ENCODE results near the gene PARD3. TPM values are rescaled to one million over a fixed set of nuclear protein-coding genes. Genes with fewer than 3 reads are reported as not detected.

Gene PARD3
- total RNA-seq, 2 experiments from 2014 or later, result 1.3 to 1.9 TPM

DNA sequence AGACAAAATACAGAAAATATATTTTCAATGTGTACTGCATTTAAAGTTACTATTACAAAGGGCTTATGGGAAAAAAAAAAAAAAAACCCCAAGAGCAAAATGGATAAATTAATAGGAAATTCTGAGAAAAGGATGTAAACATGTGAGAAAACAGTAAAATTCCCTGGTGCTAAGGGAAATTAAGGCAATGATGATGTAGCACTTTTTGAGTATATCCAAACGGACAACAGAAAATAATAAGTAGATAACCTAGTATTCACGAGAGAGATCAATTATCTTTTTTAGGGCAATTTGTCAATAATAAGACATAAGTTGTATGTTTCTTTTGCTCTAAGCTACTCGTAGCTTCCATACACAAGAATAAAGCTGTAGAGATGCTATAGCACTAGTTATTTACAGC is 80.2 kb downstream of the PARD3 start:
- Mint-ChIP-seq H3K27ac (no peak overlapping the region), H3K36me3 (no peaks in the 10 kb centered on the region), H3K9me3 (no peaks in the 10 kb centered on the region), H3K4me3 (no peak overlapping the region), H3K4me1 (no peaks in the 10 kb centered on the region), H3K27me3 (peaks cover 16% of the 10 kb centered on the region)
- DNase-seq, result no peak

DNA sequence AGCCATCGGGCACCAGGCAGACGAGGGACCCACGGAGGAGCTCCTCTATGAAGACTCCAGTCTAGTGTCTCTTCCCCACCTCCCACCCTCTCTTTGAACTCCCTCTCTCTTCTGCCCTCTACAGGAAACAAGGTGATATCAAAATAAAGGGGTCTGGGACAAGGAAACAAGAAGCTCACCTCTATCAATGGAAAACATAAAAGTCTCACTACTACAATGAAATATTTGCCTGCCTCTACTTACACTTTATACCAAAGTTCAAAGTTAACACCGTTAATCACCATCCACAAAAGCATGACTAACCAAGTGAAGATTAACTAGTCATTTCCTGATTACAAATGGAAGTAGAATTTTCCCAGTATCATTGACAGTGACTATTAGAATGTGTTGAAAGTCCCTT is 82.2 kb downstream of the PARD3 start:
- H3K4me1 Mint-ChIP-seq, result no peaks in the 10 kb centered on the region
- no peak overlapping the region for H3K27ac Mint-ChIP-seq
- no peaks in the 10 kb centered on the region for H3K9me3 Mint-ChIP-seq
- DNase-seq, result no peak
- no peak overlapping the region for H3K4me3 Mint-ChIP-seq
- H3K36me3 Mint-ChIP-seq, result no peaks in the 10 kb centered on the region
- H3K27me3 Mint-ChIP-seq, result peaks cover 10% of the 10 kb centered on the region

DNA sequence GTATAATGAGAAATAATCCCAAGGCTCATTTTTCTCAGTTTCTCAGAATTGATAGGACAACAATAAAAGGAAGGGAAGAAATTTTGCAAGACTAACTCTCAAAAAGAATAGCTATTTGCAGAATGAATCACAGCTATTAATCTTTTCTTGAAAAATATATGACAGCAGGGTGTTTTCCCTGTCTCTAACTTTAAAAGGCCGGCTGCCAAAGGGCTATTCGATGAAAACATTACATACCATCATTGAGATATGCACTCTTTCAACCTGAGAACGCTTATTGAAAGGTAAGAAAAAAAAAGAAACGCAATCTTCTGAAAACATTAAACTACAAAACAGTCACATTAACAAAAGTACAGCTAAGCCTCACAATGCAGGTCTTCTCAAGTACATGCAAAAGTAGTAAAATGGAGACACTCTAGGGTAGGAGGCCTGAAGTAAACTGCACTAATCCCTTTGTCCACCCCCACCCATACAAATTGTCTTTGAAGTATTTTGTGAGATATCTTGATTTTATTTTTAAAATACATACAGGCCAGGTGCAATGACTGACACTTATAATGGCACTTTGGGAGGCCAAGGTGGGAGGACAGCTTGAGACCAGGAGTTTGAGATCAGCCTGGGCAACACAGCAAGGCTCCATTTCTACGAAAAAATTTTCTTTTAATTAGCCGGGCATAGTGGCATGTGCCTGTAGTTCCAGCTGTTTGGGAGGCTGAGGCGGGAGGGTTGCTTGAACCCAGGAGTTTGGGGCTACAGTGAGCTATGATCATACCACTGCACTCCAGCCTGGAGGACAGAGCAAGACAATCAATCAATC is 83.0 kb downstream of the PARD3 start:
- Mint-ChIP-seq H3K27me3 (peaks cover 2% of the 10 kb centered on the region), H3K4me1 (no peaks in the 10 kb centered on the region), H3K4me3 (no peak overlapping the region), H3K9me3 (no peaks in the 10 kb centered on the region), H3K27ac (no peak overlapping the region), H3K36me3 (no peaks in the 10 kb centered on the region)
- no peak for DNase-seq

DNA sequence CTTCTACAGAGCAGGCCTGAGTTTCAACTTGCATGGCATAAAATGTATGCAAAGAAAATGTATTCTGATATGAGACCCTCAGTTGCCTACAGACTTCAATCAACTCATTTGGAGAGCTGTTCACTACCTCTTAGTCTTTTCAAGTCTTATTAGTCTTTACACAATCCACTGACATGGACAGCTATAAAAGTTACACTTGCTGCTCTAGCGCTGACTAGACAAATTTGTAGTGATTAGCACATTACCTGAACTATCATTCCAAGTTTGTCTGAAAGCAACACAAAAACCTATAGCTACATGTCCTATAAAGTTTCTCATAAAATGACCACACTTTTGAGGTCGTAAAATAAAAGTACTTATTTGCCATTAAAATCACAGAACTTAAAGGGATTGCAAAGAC is 83.9 kb downstream of the PARD3 start:
- Mint-ChIP-seq H3K9me3 (no peaks in the 10 kb centered on the region), H3K4me1 (no peaks in the 10 kb centered on the region), H3K36me3 (no peaks in the 10 kb centered on the region), H3K27ac (no peak overlapping the region), H3K4me3 (no peak overlapping the region), H3K27me3 (no peaks in the 10 kb centered on the region)
- no peak for DNase-seq

DNA sequence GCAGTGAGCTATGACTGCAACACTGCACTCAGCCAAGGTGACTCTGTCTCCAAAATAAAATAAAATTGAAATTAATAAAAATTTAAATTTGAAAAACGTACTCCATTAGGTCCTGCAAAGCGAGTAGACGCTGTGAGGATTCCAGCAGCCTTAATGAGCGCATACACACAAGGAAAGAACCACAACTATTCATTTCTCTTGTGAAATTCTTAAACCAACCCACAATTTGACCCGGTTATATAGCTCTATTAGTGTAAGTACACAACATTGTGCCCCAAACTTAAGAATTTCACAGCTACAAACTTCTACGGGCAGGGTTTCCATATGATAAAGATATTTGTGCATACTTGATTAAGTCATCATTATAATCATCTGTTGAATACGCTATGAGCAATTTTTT is 84.4 kb downstream of the PARD3 start:
- Mint-ChIP-seq H3K27ac (no peak overlapping the region), H3K36me3 (no peaks in the 10 kb centered on the region), H3K27me3 (no peaks in the 10 kb centered on the region), H3K9me3 (no peaks in the 10 kb centered on the region), H3K4me1 (no peaks in the 10 kb centered on the region), H3K4me3 (no peak overlapping the region)
- DNase-seq, result no peak

DNA sequence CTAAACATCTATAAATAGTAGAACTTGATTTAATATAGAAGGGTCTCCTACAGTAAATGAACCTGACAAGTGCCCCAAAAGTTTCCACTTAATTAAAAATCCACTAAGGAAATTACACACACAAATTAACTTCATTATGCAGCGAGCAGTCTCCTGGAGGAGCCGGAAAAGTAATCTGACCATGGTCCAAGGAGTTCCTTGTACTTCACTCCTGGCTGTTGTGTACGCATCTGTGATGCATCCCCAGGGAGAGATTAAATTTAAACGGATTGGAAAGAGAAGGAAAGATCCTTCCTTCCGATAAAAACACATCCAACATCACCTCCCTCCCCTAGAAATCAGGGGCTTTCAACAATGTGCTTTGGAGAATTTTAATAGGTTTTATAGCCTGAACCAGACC is 85.5 kb downstream of the PARD3 start:
- Mint-ChIP-seq H3K4me3 (no peak overlapping the region), H3K4me1 (no peaks in the 10 kb centered on the region), H3K36me3 (no peaks in the 10 kb centered on the region), H3K27ac (no peak overlapping the region), H3K27me3 (no peaks in the 10 kb centered on the region), H3K9me3 (no peaks in the 10 kb centered on the region)
- no peak for DNase-seq

GRCh38 chr10:34728361-34728760 is 86.7 kb downstream of the PARD3 start:
- Mint-ChIP-seq H3K36me3 (no peaks in the 10 kb centered on the region), H3K4me3 (no peak overlapping the region), H3K27ac (no peak overlapping the region), H3K9me3 (no peaks in the 10 kb centered on the region), H3K4me1 (no peaks in the 10 kb centered on the region), H3K27me3 (no peaks in the 10 kb centered on the region)
- no peak for DNase-seq

DNA sequence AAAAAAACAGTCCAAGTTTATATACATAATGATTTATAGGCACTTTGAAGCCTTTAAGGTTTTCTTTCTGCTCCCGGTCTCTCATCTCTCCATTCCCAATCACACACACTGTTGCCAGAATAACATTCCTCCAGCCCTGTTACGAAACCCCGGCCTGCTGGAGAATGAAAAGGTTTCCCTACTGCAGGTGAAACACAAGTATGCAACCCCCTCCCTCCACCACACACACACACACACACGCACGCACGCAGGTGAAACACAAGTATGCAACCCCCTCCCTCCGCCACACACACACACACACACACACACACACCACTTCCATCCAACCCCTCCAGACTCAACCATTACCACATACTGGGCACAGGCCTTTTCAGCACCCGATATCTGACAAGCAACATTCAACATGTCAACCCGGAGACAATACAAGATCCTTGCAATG is 87.5 kb downstream of the PARD3 start:
- H3K9me3 Mint-ChIP-seq, result no peaks in the 10 kb centered on the region
- H3K36me3 Mint-ChIP-seq, result no peaks in the 10 kb centered on the region
- H3K4me3 Mint-ChIP-seq, result no peak overlapping the region
- H3K4me1 Mint-ChIP-seq, result no peaks in the 10 kb centered on the region
- no peak overlapping the region for H3K27ac Mint-ChIP-seq
- H3K27me3 Mint-ChIP-seq, result no peaks in the 10 kb centered on the region
- DNase-seq, result no peak

DNA sequence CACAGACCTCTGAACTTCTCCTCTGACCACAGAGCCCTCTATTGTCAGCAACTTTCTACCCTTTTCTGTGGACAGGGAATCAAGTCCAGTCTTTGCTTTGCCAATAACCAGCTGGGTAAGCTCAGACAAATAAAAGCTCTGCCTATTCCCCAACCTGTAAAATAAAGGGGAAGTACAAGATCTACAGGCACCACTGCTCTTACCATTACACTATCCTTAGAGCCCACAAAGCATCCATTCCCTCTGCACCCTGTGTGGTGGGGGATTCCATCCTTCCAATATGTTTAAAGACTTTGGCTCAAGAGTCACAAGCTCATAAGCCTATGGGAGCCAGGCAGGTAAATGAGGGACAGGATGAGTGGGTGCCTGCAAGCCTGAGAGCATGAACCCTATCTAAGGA is 88.2 kb downstream of the PARD3 start:
- no peak for DNase-seq
- Mint-ChIP-seq H3K36me3 (no peaks in the 10 kb centered on the region), H3K4me1 (no peaks in the 10 kb centered on the region), H3K27me3 (no peaks in the 10 kb centered on the region), H3K4me3 (no peak overlapping the region), H3K27ac (no peak overlapping the region), H3K9me3 (no peaks in the 10 kb centered on the region)

DNA sequence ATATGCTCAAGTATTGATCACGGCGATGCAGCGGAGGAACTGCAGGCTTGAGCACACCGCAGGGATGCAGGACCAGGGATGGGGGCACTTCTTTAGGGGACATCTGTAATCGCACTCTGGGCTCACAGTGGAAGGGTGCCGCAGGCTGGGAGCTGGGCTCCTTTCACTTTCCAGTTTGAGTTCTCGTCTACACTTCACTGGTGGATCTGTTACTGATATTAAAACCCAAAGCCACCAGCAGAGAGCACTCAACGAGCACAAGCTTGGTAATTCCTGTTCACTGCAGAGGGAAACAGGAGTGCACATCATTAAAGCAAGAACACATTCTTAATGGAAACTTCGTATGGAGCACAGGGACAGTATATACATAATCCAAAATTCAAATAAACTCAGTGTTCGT is 91.3 kb downstream of the PARD3 start:
- no peaks in the 10 kb centered on the region for H3K36me3 Mint-ChIP-seq
- no peaks in the 10 kb centered on the region for H3K27me3 Mint-ChIP-seq
- no peak overlapping the region for H3K27ac Mint-ChIP-seq
- no peak overlapping the region for H3K4me3 Mint-ChIP-seq
- H3K4me1 Mint-ChIP-seq, result no peaks in the 10 kb centered on the region
- H3K9me3 Mint-ChIP-seq, result no peaks in the 10 kb centered on the region
- no peak for DNase-seq

DNA sequence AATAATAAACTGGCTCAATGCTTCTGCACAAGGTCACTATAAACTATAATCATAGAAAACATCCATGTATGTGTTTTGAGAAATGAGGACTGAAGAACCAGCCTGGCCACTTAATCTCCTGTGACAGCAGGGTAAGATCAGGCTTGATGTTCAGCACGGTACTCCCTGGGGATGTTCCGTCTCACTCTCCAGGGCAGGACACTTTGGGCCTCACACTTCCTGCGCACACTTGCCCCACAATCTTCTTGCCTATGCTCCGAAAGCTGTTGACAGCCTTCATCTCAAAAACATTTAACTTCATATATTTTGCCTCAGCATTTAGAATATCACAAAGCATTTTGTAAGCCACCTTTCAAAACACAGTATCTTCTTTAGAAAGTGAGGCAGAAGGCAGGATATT is 92.7 kb downstream of the PARD3 start:
- H3K27me3 Mint-ChIP-seq, result no peaks in the 10 kb centered on the region
- H3K36me3 Mint-ChIP-seq, result no peaks in the 10 kb centered on the region
- H3K4me3 Mint-ChIP-seq, result no peak overlapping the region
- H3K27ac Mint-ChIP-seq, result no peak overlapping the region
- DNase-seq, result no peak
- no peaks in the 10 kb centered on the region for H3K4me1 Mint-ChIP-seq
- no peaks in the 10 kb centered on the region for H3K9me3 Mint-ChIP-seq

GRCh38 chr10:34721208-34721840 is 93.8 kb downstream of the PARD3 start:
- Mint-ChIP-seq H3K4me3 (no peak overlapping the region), H3K4me1 (no peaks in the 10 kb centered on the region), H3K36me3 (no peaks in the 10 kb centered on the region), H3K27ac (no peak overlapping the region), H3K9me3 (no peaks in the 10 kb centered on the region), H3K27me3 (no peaks in the 10 kb centered on the region)
- DNase-seq, result no peak

- no peaks in the 10 kb centered on the region for H3K4me1 Mint-ChIP-seq
- no peak for DNase-seq
- no peak overlapping the region for H3K4me3 Mint-ChIP-seq
- no peaks in the 10 kb centered on the region for H3K36me3 Mint-ChIP-seq
- peaks cover 2% of the 10 kb centered on the region for H3K27me3 Mint-ChIP-seq
- H3K27ac Mint-ChIP-seq, result no peak overlapping the region
- no peaks in the 10 kb centered on the region for H3K9me3 Mint-ChIP-seq
These were observed 95.3 kb downstream of the PARD3 start for GRCh38 chr10:34719746-34720145.

GRCh38 chr10:34719328-34719727 is 95.8 kb downstream of the PARD3 start:
- no peaks in the 10 kb centered on the region for H3K36me3 Mint-ChIP-seq
- H3K9me3 Mint-ChIP-seq, result no peaks in the 10 kb centered on the region
- H3K4me1 Mint-ChIP-seq, result no peaks in the 10 kb centered on the region
- peaks cover 2% of the 10 kb centered on the region for H3K27me3 Mint-ChIP-seq
- no peak for DNase-seq
- no peak overlapping the region for H3K4me3 Mint-ChIP-seq
- H3K27ac Mint-ChIP-seq, result no peak overlapping the region

DNA sequence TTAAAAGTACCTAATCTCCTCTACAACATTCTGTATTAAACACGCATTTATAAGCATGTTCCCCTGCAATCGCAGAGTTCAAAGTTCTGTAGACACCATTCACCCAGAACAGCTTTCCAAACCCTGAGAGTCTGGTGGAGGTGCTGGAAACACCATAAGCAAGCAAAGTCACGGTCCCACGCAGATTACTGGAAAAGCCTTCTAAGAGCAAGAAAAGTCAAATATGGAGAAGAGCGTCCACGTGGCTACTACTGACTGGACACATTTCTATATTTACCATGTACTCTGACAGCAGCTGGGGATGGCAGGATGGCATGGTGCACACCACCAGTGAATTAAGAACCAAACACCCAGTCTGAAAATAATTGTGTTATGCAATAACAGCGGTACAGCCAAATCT is 97.7 kb downstream of the PARD3 start:
- Mint-ChIP-seq H3K4me3 (no peak overlapping the region), H3K4me1 (no peaks in the 10 kb centered on the region), H3K27me3 (peaks cover 2% of the 10 kb centered on the region), H3K9me3 (no peaks in the 10 kb centered on the region), H3K36me3 (no peaks in the 10 kb centered on the region), H3K27ac (no peak overlapping the region)
- no peak for DNase-seq

DNA sequence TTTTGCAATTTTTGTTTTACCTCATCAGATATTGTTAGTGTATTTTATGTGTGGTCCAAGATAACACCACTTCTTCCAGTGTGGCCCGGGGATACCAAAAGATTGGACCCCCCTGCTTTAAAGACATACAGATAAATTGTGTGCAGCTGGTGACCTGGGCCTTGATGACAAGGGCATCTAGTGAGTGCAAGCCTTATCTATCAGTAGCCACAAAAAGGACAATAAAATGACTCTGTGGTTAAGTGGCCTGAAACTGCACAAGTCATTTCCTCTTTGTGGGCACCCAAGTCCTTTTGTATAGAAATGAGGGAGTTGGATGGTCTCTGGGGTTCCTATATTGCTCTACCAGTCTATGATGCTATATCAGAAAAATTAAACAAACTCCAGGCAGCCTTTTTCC is 98.1 kb downstream of the PARD3 start:
- Mint-ChIP-seq H3K4me1 (no peaks in the 10 kb centered on the region), H3K27ac (no peak overlapping the region), H3K4me3 (no peak overlapping the region), H3K27me3 (peaks cover 2% of the 10 kb centered on the region), H3K36me3 (no peaks in the 10 kb centered on the region), H3K9me3 (no peaks in the 10 kb centered on the region)
- no peak for DNase-seq
